Measurements from ENCODE around the gene CCDC192. TPM values are rescaled to one million over a fixed set of nuclear protein-coding genes. Genes with fewer than 3 reads are reported as not detected.
A peak's percentile ranks its signal among the peaks of the same experiment; 100 is the strongest.

Gene CCDC192
- polyA plus RNA-seq, 3 donors, result not detected

- peak overlapping the region in 1 of 7 donors; percentile 29 for H3K27ac Mint-ChIP-seq
- intact Hi-C loops (cut with micrococcal nuclease), result no loop called here
- H3K27me3 ChIP-seq (ENCODE audit: control insufficient read depth in 2 of 2, insufficient read depth in 2 of 2, low read length in 2 of 2), result no peaks in the 10 kb centered on the region
- no peaks in the 10 kb centered on the region for H3K27me3 Mint-ChIP-seq (ENCODE audit: low read depth in 3 of 3)
- no peaks in the 10 kb centered on the region for H3K9me3 Mint-ChIP-seq
- H4K20me1 ChIP-seq (ENCODE audit: insufficient read depth, low read length), result no peaks in the 10 kb centered on the region
- H3K9ac ChIP-seq (ENCODE audit: insufficient read depth, low read length, poor library complexity, severe bottlenecking), result no peak overlapping the region
- no peak overlapping the region for H3K4me3 ChIP-seq (replicated peaks in 1 of 3; ENCODE audit: low read depth in 2 of 3, low read length in 3 of 3)
- DNase-seq, result no peak
- no peaks in the 10 kb centered on the region for H3K9me3 ChIP-seq (replicated peaks in 1 of 2; ENCODE audit: control insufficient read depth in 1 of 2, insufficient read depth in 1 of 2, low read length in 2 of 2)
- no peak overlapping the region for H2AFZ ChIP-seq (ENCODE audit: insufficient read depth, low read depth, low read length, poor library complexity, severe bottlenecking)
- H3K27ac ChIP-seq (ENCODE audit: low read depth in 1 of 2, low read length in 2 of 2), result no peak overlapping the region
- H3K36me3 ChIP-seq (replicated peaks in 1 of 2; ENCODE audit: control insufficient read depth in 1 of 2, insufficient read depth in 2 of 2, low read length in 2 of 2), result no peaks in the 10 kb centered on the region
- no peak for TF ChIP-seq CTCF (IDR thresholded peaks at IDR 0.05)
- no peak overlapping the region for H3K4me3 Mint-ChIP-seq
- no peaks in the 10 kb centered on the region for H3K4me1 ChIP-seq (ENCODE audit: control insufficient read depth in 1 of 2, insufficient read depth in 2 of 2, low read length in 2 of 2)
- H3K79me2 ChIP-seq (ENCODE audit: insufficient read depth, low read length), result no peaks in the 10 kb centered on the region
- no peak overlapping the region for H3K4me2 ChIP-seq (replicated peaks; ENCODE audit: extremely low read depth, low read length, poor library complexity, severe bottlenecking)
- no peaks in the 10 kb centered on the region for H3K4me1 Mint-ChIP-seq
- H3K36me3 Mint-ChIP-seq, result no peaks in the 10 kb centered on the region
These were observed 58.7 kb downstream of the CCDC192 start for GRCh38 chr5:127761869-127762268.

DNA sequence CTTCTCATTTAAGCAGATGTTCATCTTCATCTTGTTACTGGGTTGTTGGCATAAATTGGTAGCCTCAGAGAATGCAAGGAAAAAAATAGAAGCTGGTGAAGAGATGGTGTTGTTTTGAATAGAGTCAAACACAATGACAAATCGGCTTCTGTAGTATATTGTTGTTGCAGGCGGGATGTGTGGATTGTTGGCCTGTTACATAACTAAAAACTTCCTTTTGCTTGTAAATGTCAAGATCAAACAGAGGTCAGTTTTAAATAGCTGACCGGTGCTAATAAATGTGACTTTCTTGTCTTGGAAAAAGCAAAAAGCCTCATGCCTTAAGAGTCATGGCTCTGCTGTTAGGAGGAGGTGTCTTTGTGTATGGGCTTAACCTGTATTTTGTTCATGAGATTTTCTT, 59.2 kb downstream of the CCDC192 start:
- Histone ChIP-seq H3K27ac (ENCODE audit: low read depth in 1 of 2, low read length in 2 of 2) (no peak overlapping the region), H3K27me3 (ENCODE audit: control insufficient read depth in 2 of 2, insufficient read depth in 2 of 2, low read length in 2 of 2) (no peaks in the 10 kb centered on the region), H3K9me3 (replicated peaks in 1 of 2; ENCODE audit: control insufficient read depth in 1 of 2, insufficient read depth in 1 of 2, low read length in 2 of 2) (no peaks in the 10 kb centered on the region), H3K4me2 (replicated peaks; ENCODE audit: extremely low read depth, low read length, poor library complexity, severe bottlenecking) (no peak overlapping the region), H3K36me3 (replicated peaks in 1 of 2; ENCODE audit: control insufficient read depth in 1 of 2, insufficient read depth in 2 of 2, low read length in 2 of 2) (no peaks in the 10 kb centered on the region), H3K9ac (ENCODE audit: insufficient read depth, low read length, poor library complexity, severe bottlenecking) (no peak overlapping the region), H3K4me1 (ENCODE audit: control insufficient read depth in 1 of 2, insufficient read depth in 2 of 2, low read length in 2 of 2) (no peaks in the 10 kb centered on the region), H3K79me2 (ENCODE audit: insufficient read depth, low read length) (no peaks in the 10 kb centered on the region), H2AFZ (ENCODE audit: insufficient read depth, low read depth, low read length, poor library complexity, severe bottlenecking) (no peak overlapping the region), H3K4me3 (replicated peaks in 1 of 3; ENCODE audit: low read depth in 2 of 3, low read length in 3 of 3) (no peak overlapping the region), H4K20me1 (ENCODE audit: insufficient read depth, low read length) (no peaks in the 10 kb centered on the region)
- DNase-seq, result no peak
- H3K9me3 Mint-ChIP-seq, result no peaks in the 10 kb centered on the region
- H3K36me3 Mint-ChIP-seq, result no peaks in the 10 kb centered on the region
- H3K27ac Mint-ChIP-seq, result no peak overlapping the region
- H3K27me3 Mint-ChIP-seq (ENCODE audit: low read depth in 3 of 3), result no peaks in the 10 kb centered on the region
- no peaks in the 10 kb centered on the region for H3K4me1 Mint-ChIP-seq
- no peak for TF ChIP-seq CTCF (IDR thresholded peaks at IDR 0.05)
- no peak overlapping the region for H3K4me3 Mint-ChIP-seq
- WGBS (ENCODE audit: insufficient coverage), result no CpG with 5 or more reads among the region's 3 CpGs
- intact Hi-C loops (cut with micrococcal nuclease), result no loop called here
